ENCODE data around the gene GTF3C2.
"Not testable (repeated sequence)": the region's sequence is repeated elsewhere in the genome, so short reads cannot be mapped to it uniquely, and the experiment has no call there.

Gene GTF3C2

DNA sequence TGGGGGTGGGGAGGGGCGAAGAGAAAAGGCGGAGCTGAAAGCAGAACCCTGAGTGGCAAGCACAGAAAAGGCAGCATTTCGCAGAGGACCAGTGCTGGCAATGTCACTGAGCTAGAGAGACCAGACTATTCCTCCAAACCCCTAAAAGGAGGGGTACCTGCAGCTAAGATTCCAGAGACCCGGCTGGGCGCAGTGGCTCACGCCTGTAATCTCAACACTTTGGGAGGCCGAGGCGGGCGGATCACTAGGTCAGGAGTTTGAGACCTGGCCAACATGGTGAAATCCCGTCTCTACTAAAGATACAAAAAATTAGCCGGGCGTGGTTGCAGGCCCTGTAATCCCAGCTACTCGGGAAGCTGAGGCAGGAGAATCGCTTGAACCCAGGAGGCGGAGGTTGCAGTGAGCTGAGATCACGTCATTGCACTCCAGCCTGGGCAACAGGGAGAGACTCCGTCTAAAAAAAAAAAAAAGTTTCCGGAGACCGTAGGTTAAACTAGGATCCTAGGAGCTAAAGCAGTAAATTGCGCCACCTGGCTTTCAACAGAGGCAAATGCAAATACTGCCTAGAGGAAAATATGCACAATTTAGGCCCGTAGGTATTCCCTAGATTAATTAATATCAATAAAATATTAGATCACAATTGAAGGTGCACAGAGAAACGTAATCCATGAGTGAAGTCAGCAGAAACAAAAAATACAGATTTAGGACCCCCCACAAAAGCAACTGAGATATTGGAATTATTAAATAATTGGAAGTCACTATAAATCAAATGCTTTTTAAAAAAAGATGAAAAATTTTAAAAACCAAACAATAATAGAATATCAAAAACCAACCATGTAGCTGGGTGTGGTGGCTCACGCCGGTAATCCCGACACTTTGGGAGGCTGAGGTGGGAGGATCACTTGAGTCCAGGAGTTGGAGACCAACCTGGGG lies 53.2 kb downstream of the GTF3C2 start:
- no peak for TF ChIP-seq ZNF274 (IDR thresholded peaks at IDR 0.05; ENCODE audit: low read depth, low read length)
- TF ChIP-seq YY1 (IDR thresholded peaks at IDR 0.05; ENCODE audit: insufficient read depth, insufficient read length) = no peak
- TF ChIP-seq SUZ12 (IDR thresholded peaks at IDR 0.05; ENCODE audit: extremely low read depth, insufficient read depth, insufficient read length) = no peak
- H3K36me3 ChIP-seq (ENCODE audit: insufficient read depth, insufficient read length, low read length) = peaks cover 14% of the 10 kb centered on the region
- no peak overlapping the region for H3K9ac ChIP-seq (ENCODE audit: insufficient read length, low read depth)
- DNase-seq (ENCODE audit: low read depth, low spot score) = peak; percentile 65
- H3K27me3 ChIP-seq (ENCODE audit: insufficient read depth, insufficient read length) = no peaks in the 10 kb centered on the region
- no peaks in the 10 kb centered on the region for H3K9me3 ChIP-seq (ENCODE audit: insufficient read depth, low read length)
- H3K4me3 ChIP-seq (ENCODE audit: insufficient read length, low read depth) = no peak overlapping the region
- H3K4me1 ChIP-seq (ENCODE audit: insufficient read depth, insufficient read length) = no peaks in the 10 kb centered on the region

- not testable (repeated sequence) for DNase-seq (ENCODE audit: low read depth, low spot score); H3K27me3 ChIP-seq (ENCODE audit: insufficient read depth, insufficient read length); H3K9me3 ChIP-seq (ENCODE audit: insufficient read depth, low read length); H3K4me3 ChIP-seq (ENCODE audit: insufficient read length, low read depth); H3K4me1 ChIP-seq (ENCODE audit: insufficient read depth, insufficient read length); H3K9ac ChIP-seq (ENCODE audit: insufficient read length, low read depth); H3K36me3 ChIP-seq (ENCODE audit: insufficient read depth, insufficient read length, low read length)
Observed at GRCh38 chr2:27300606-27301005, 56.0 kb downstream of the GTF3C2 start.

- no peaks in the 10 kb centered on the region for H3K36me3 ChIP-seq (ENCODE audit: insufficient read depth, insufficient read length, low read length)
- DNase-seq (ENCODE audit: low read depth, low spot score) = no peak
- no peak for TF ChIP-seq SUZ12 (IDR thresholded peaks at IDR 0.05; ENCODE audit: extremely low read depth, insufficient read depth, insufficient read length)
- no peak for TF ChIP-seq YY1 (IDR thresholded peaks at IDR 0.05; ENCODE audit: insufficient read depth, insufficient read length)
- TF ChIP-seq ZNF274 (IDR thresholded peaks at IDR 0.05; ENCODE audit: low read depth, low read length) = no peak
Observed at GRCh38 chr2:27298391-27299080, 58.0 kb downstream of the GTF3C2 start.

DNA sequence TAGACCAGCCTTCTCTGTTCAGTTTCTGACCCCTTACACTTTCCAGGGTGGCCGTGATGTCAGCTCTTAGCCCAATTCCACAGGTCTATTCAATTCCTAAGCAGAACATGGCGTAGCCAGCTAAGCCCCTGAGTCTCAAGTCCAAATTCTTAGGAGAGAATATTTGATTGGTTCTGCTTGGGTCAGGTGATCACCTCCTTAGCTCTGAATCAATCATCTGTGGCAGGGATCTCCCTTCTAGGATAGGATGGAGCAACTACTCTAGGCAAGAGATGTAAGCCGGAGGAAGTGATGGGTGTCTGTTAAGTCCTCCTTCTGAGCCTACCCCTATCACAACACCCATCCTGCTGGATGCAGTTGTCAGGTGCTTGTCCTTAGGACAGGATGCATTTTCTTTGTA lies 59.4 kb downstream of the GTF3C2 start:
- no peaks in the 10 kb centered on the region for H3K36me3 ChIP-seq (ENCODE audit: insufficient read depth, insufficient read length, low read length)
- no peaks in the 10 kb centered on the region for H3K4me1 ChIP-seq (ENCODE audit: insufficient read depth, insufficient read length)
- no peak for DNase-seq (ENCODE audit: low read depth, low spot score)
- no peak for TF ChIP-seq SUZ12 (IDR thresholded peaks at IDR 0.05; ENCODE audit: extremely low read depth, insufficient read depth, insufficient read length)
- TF ChIP-seq ZNF274 (IDR thresholded peaks at IDR 0.05; ENCODE audit: low read depth, low read length) = no peak
- TF ChIP-seq YY1 (IDR thresholded peaks at IDR 0.05; ENCODE audit: insufficient read depth, insufficient read length) = no peak
- H3K4me3 ChIP-seq (ENCODE audit: insufficient read length, low read depth) = no peak overlapping the region
- H3K9ac ChIP-seq (ENCODE audit: insufficient read length, low read depth) = no peak overlapping the region
- no peaks in the 10 kb centered on the region for H3K27me3 ChIP-seq (ENCODE audit: insufficient read depth, insufficient read length)
- no peaks in the 10 kb centered on the region for H3K9me3 ChIP-seq (ENCODE audit: insufficient read depth, low read length)

More at GRCh38 chr2:27298391-27299080, 58.0 kb downstream of the GTF3C2 start:
- Histone ChIP-seq H3K4me1 (ENCODE audit: insufficient read depth, insufficient read length) (no peaks in the 10 kb centered on the region), H3K4me3 (ENCODE audit: insufficient read length, low read depth) (no peak overlapping the region), H3K9ac (ENCODE audit: insufficient read length, low read depth) (no peak overlapping the region), H3K27me3 (ENCODE audit: insufficient read depth, insufficient read length) (no peaks in the 10 kb centered on the region), H3K9me3 (ENCODE audit: insufficient read depth, low read length) (no peaks in the 10 kb centered on the region)

DNA sequence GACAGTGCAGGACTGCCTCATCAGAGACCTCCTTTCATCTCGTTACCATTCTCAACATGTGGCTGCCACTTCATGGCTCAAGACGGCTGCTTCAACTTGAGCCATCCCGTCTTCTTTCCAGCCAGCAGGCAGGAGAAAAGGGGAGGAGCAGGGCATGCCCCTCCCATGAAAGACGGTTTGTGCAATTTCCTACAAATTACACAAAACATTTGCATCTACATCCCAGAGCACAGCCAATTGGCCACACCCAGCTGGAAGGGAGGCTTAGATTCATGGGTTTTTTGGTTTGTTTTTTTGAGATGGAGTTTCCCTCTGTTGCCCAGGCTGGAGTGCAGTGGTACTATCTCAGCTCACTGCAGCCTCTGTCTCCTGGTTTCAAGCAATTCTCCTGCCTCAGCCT lies 60.1 kb downstream of the GTF3C2 start:
- no peaks in the 10 kb centered on the region for H3K36me3 ChIP-seq (ENCODE audit: insufficient read depth, insufficient read length, low read length)
- TF ChIP-seq ZNF274 (IDR thresholded peaks at IDR 0.05; ENCODE audit: low read depth, low read length) (no peak), YY1 (IDR thresholded peaks at IDR 0.05; ENCODE audit: insufficient read depth, insufficient read length) (no peak), SUZ12 (IDR thresholded peaks at IDR 0.05; ENCODE audit: extremely low read depth, insufficient read depth, insufficient read length) (no peak)
- H3K4me1 ChIP-seq (ENCODE audit: insufficient read depth, insufficient read length) = no peaks in the 10 kb centered on the region
- H3K27me3 ChIP-seq (ENCODE audit: insufficient read depth, insufficient read length) = no peaks in the 10 kb centered on the region
- no peak overlapping the region for H3K4me3 ChIP-seq (ENCODE audit: insufficient read length, low read depth)
- DNase-seq (ENCODE audit: low read depth, low spot score) = no peak
- no peak overlapping the region for H3K9ac ChIP-seq (ENCODE audit: insufficient read length, low read depth)
- H3K9me3 ChIP-seq (ENCODE audit: insufficient read depth, low read length) = no peaks in the 10 kb centered on the region

GRCh38 chr2:27294928-27295327 lies 61.6 kb downstream of the GTF3C2 start:
- Histone ChIP-seq H3K36me3 (ENCODE audit: insufficient read depth, insufficient read length, low read length) (no peaks in the 10 kb centered on the region), H3K9me3 (ENCODE audit: insufficient read depth, low read length) (no peaks in the 10 kb centered on the region), H3K4me1 (ENCODE audit: insufficient read depth, insufficient read length) (no peaks in the 10 kb centered on the region), H3K27me3 (ENCODE audit: insufficient read depth, insufficient read length) (no peaks in the 10 kb centered on the region), H3K9ac (ENCODE audit: insufficient read length, low read depth) (no peak overlapping the region), H3K4me3 (ENCODE audit: insufficient read length, low read depth) (no peak overlapping the region)
- no peak for DNase-seq (ENCODE audit: low read depth, low spot score)
- no peak for TF ChIP-seq SUZ12 (IDR thresholded peaks at IDR 0.05; ENCODE audit: extremely low read depth, insufficient read depth, insufficient read length)
- TF ChIP-seq YY1 (IDR thresholded peaks at IDR 0.05; ENCODE audit: insufficient read depth, insufficient read length) = no peak
- TF ChIP-seq ZNF274 (IDR thresholded peaks at IDR 0.05; ENCODE audit: low read depth, low read length) = no peak

GRCh38 chr2:27291865-27292264 lies 64.7 kb downstream of the GTF3C2 start:
- H3K9me3 ChIP-seq (ENCODE audit: insufficient read depth, low read length) = no peaks in the 10 kb centered on the region
- TF ChIP-seq ZNF274 (IDR thresholded peaks at IDR 0.05; ENCODE audit: low read depth, low read length) (no peak), YY1 (IDR thresholded peaks at IDR 0.05; ENCODE audit: insufficient read depth, insufficient read length) (no peak), SUZ12 (IDR thresholded peaks at IDR 0.05; ENCODE audit: extremely low read depth, insufficient read depth, insufficient read length) (no peak)
- H3K4me1 ChIP-seq (ENCODE audit: insufficient read depth, insufficient read length) = no peaks in the 10 kb centered on the region
- DNase-seq (ENCODE audit: low read depth, low spot score) = no peak
- no peaks in the 10 kb centered on the region for H3K27me3 ChIP-seq (ENCODE audit: insufficient read depth, insufficient read length)
- no peaks in the 10 kb centered on the region for H3K36me3 ChIP-seq (ENCODE audit: insufficient read depth, insufficient read length, low read length)
- H3K4me3 ChIP-seq (ENCODE audit: insufficient read length, low read depth) = no peak overlapping the region
- no peak overlapping the region for H3K9ac ChIP-seq (ENCODE audit: insufficient read length, low read depth)

Data from NT2/D1 (cell line).